HFFc6 (cell line): ENCODE data around the gene OR51B4. TPM values are rescaled to one million over a fixed set of nuclear protein-coding genes. Genes with fewer than 3 reads are reported as not detected.

Experiments
- DNase-seq: peaks from one replicate; pipeline ENCODE4 v3.0.0-alpha.2; 2018
- H3K27ac Mint-ChIP-seq: 2 replicates; pipeline ENCODE4 v1.8.0; 2020; ENCODE audit warnings: mild to moderate bottlenecking, mixed read lengths
- H3K27me3 Mint-ChIP-seq: 2 replicates; pipeline ENCODE4 v1.8.0; 2021; ENCODE audit warnings: mild to moderate bottlenecking, moderate library complexity, mixed read lengths; ENCODE audit not compliant: insufficient read depth
- H3K36me3 Mint-ChIP-seq: 2 replicates; pipeline ENCODE4 v1.8.0; 2021; ENCODE audit warnings: low read depth, mixed read lengths
- H3K4me1 Mint-ChIP-seq: 2 replicates; pipeline ENCODE4 v1.8.0; 2020; ENCODE audit warnings: low read depth, mixed read lengths
- H3K4me3 Mint-ChIP-seq: 2 replicates; pipeline ENCODE4 v1.8.0; 2020; ENCODE audit warnings: mild to moderate bottlenecking, moderate library complexity, mixed read lengths
- H3K9me3 Mint-ChIP-seq: 2 replicates; pipeline ENCODE4 v1.8.0; 2020; ENCODE audit warnings: mild to moderate bottlenecking, mixed read lengths
- CTCF ChIP-seq: fragments of 200-600 bp; sonication (generic); IDR thresholded peaks from 2 replicates; pipeline ENCODE4 v1.5.0; 2021; ENCODE audit warnings: antibody characterized with exemption, mild to moderate bottlenecking
- total RNA-seq, 6 experiments: library from RNA; stranded (reverse); fragmentation: NEBNext Ultra II Directional; extraction: Animal tissue kit (Norgen Biotek cat#: 25700); gene quantifications; 2 replicates in 1 of 6; 3 replicates in 5 of 6; pipeline ENCODE4 v1.2.3, GENCODE V29; 2021

OR51B4 gene
- total RNA-seq, 6 experiments from 2014 or later, result not detected

- DNase-seq, result no peak
- peaks cover 60% of the 10 kb centered on the region for H3K4me1 Mint-ChIP-seq
- H3K27me3 Mint-ChIP-seq, result no peaks in the 10 kb centered on the region
- H3K36me3 Mint-ChIP-seq, result no peaks in the 10 kb centered on the region
- TF ChIP-seq CTCF, result no peak
- no peak overlapping the region for H3K27ac Mint-ChIP-seq
- no peaks in the 10 kb centered on the region for H3K9me3 Mint-ChIP-seq
- no peak overlapping the region for H3K4me3 Mint-ChIP-seq
Measured at GRCh38 chr11:5286351-5286750, 15.4 kb downstream of the OR51B4 start.

GRCh38 chr11:5285703-5286340, 15.9 kb downstream of the OR51B4 start:
- no peak overlapping the region for H3K4me3 Mint-ChIP-seq
- TF ChIP-seq CTCF, result no peak
- DNase-seq, result no peak
- peaks cover 60% of the 10 kb centered on the region for H3K4me1 Mint-ChIP-seq
- H3K36me3 Mint-ChIP-seq, result no peaks in the 10 kb centered on the region
- no peaks in the 10 kb centered on the region for H3K9me3 Mint-ChIP-seq
- no peaks in the 10 kb centered on the region for H3K27me3 Mint-ChIP-seq
- H3K27ac Mint-ChIP-seq, result no peak overlapping the region

- H3K27ac Mint-ChIP-seq, result no peak overlapping the region
- no peaks in the 10 kb centered on the region for H3K27me3 Mint-ChIP-seq
Measured at GRCh38 chr11:5284637-5285036, 17.1 kb downstream of the OR51B4 start.

GRCh38 chr11:5283882-5284281, 17.9 kb downstream of the OR51B4 start:
- no peak overlapping the region for H3K4me3 Mint-ChIP-seq
- H3K27me3 Mint-ChIP-seq, result no peaks in the 10 kb centered on the region
- H3K36me3 Mint-ChIP-seq, result no peaks in the 10 kb centered on the region
- H3K9me3 Mint-ChIP-seq, result no peaks in the 10 kb centered on the region
- H3K27ac Mint-ChIP-seq, result no peak overlapping the region
- peaks cover 64% of the 10 kb centered on the region for H3K4me1 Mint-ChIP-seq
- DNase-seq, result no peak
- no peak for TF ChIP-seq CTCF

More at GRCh38 chr11:5284637-5285036, 17.1 kb downstream of the OR51B4 start:
- TF ChIP-seq CTCF, result no peak
- Mint-ChIP-seq H3K4me1 (peaks cover 64% of the 10 kb centered on the region), H3K36me3 (no peaks in the 10 kb centered on the region), H3K9me3 (no peaks in the 10 kb centered on the region), H3K4me3 (no peak overlapping the region)
- DNase-seq, result no peak

- Mint-ChIP-seq H3K36me3 (no peaks in the 10 kb centered on the region), H3K27ac (no peak overlapping the region), H3K4me1 (peaks cover 58% of the 10 kb centered on the region), H3K9me3 (no peaks in the 10 kb centered on the region), H3K27me3 (no peaks in the 10 kb centered on the region), H3K4me3 (no peak overlapping the region)
- no peak for TF ChIP-seq CTCF
- DNase-seq, result no peak
Measured at GRCh38 chr11:5283086-5283485, 18.7 kb downstream of the OR51B4 start.
